Activated CD8-positive, alpha-beta T cell treated with anti-CD3 and anti-CD28 coated beads, Interleukin-2, amount 10 ng/mL, durations not matched to agents 7 days and 5 days (primary cell): Measurements from ENCODE around the gene MAOB. TPM values are rescaled to one million over a fixed set of nuclear protein-coding genes. Genes with fewer than 3 reads are reported as not detected.

ENCODE experiments used
- ATAC-seq: fragments of 150-1000 bp; cut with Tn5 transposase; one replicate; pipeline ENCODE4 v1.10.0; 2021; ENCODE audit warnings: moderate library complexity
- CTCF ChIA-PET: fragments of 350-600 bp; sonication (Branson Sonifier 250); formaldehyde crosslinking; loops from one replicate; lab custom pipeline; 2021; ENCODE audit warnings: antibody characterized with exemption; lab: Charles Lee
- POLR2A ChIA-PET: fragments of 350-600 bp; sonication (Branson Sonifier 250); formaldehyde crosslinking; loops from one replicate; lab custom pipeline; 2021; ENCODE audit warnings: antibody characterized with exemption; lab: Charles Lee
- DNase-seq: peaks from one replicate; pipeline ENCODE4 v3.0.0-alpha.2; 2020
- H3K27ac Mint-ChIP-seq: one replicate; pipeline ENCODE4 v1.8.0; 2021; ENCODE audit warnings: mild to moderate bottlenecking, mixed read lengths
- H3K27me3 Mint-ChIP-seq: one replicate; pipeline ENCODE4 v1.8.0; 2021; ENCODE audit warnings: low read depth, mixed read lengths
- H3K36me3 Mint-ChIP-seq: one replicate; pipeline ENCODE4 v1.8.0; 2021; ENCODE audit warnings: low read depth, mixed read lengths
- H3K4me1 Mint-ChIP-seq: one replicate; pipeline ENCODE4 v1.8.0; 2021; ENCODE audit warnings: low read depth, mixed read lengths
- H3K4me3 Mint-ChIP-seq: one replicate; pipeline ENCODE4 v1.8.0; 2021; ENCODE audit warnings: mild to moderate bottlenecking, mixed read lengths
- H3K9me3 Mint-ChIP-seq: one replicate; pipeline ENCODE4 v1.8.0; 2022; ENCODE audit warnings: mixed read lengths; ENCODE audit not compliant: insufficient read depth
- total RNA-seq, 2 experiments: library from RNA; stranded (reverse); gene quantifications; one replicate each; pipeline ENCODE4 v1.2.3, GENCODE V29; 2021

MAOB gene
- total RNA-seq, 2 experiments from 2014 or later: not detected

DNA sequence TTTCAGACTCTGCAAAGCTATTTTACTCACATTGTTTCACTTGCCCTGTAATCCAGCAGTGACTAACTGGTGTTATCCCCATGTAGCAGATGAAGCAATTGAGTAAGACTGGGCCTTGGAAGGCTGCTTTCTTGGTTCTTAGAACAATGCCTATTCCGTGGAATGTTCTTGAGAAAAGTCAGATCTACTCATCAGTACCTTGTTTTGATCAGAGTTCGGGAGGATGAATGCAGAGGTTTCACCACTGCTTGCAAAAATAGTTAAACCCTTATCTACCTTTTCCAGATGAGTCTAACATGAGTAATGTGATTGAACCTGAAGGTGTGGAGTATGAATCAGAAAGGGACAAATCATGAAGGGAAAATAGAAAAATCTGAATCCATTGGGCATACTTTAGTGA, 1.8 kb downstream of the MAOB start:
- ATAC-seq: no peak

DNA sequence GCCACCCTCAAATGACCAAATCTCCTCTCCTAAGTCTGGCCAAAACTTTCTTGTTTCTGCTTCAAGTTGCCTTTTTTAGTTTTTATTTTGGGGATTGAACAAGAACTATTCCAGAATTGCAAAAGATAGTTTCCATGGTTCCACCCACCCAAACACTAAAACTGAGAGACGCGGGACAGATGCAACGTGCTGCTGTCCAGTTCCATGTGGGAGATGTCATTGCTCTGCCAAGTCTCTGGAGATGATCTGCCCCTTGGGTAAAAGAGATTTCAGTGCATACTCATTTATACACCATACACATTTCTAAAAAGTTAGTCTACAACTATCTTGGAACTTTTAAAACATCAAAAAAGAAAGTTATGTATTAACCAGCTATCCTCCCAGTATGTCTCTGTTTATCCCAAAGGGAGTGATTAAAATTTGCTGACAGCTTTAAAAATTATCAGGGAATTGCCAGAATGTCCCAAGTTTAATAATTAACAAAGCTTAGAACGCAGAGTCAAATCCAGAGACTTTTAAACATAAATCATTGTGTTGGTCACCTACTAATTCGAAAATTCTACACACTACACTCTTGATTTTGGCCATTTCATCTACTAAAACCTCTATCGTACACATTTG, 3.2 kb downstream of the MAOB start:
- H3K27ac Mint-ChIP-seq: no peak overlapping the region

More for the DNA sequence above, 1.8 kb downstream of the MAOB start:
- DNase-seq: no peak
- Mint-ChIP-seq H3K4me3 (no peak overlapping the region), H3K27ac (no peak overlapping the region), H3K4me1 (peaks cover 2% of the 10 kb centered on the region), H3K9me3 (no peaks in the 10 kb centered on the region), H3K36me3 (no peaks in the 10 kb centered on the region), H3K27me3 (peaks cover 11% of the 10 kb centered on the region)
- ChIA-PET POLR2A (no interaction called here), CTCF (no interaction called here)

DNA sequence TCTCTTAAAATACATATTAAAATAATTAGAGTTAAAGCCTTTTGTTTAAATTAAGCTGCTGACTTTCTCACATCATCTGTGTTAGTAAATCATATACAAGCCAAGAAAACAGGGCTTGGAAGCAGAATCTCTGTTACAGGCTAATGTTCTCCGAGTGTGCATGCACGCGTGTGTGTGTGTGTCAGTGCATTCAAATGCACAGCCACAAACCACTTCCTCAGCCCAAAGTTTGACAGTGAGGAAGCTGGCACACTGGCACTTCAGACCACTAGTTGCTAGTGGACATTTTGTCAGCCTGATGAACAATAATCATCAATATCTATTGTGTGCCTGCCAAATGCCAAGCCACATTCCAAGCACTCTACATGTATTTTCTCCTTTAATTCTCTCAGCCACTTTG, 5.6 kb downstream of the MAOB start:
- peaks cover 9% of the 10 kb centered on the region for H3K27me3 Mint-ChIP-seq
- H3K4me3 Mint-ChIP-seq: no peak overlapping the region
- DNase-seq (no peak), ATAC-seq (no peak)
- no peaks in the 10 kb centered on the region for H3K36me3 Mint-ChIP-seq
- H3K4me1 Mint-ChIP-seq: peaks cover 2% of the 10 kb centered on the region
- CTCF ChIA-PET: no interaction called here
- H3K9me3 Mint-ChIP-seq: no peaks in the 10 kb centered on the region
- POLR2A ChIA-PET: no interaction called here
- H3K27ac Mint-ChIP-seq: no peak overlapping the region

More for the DNA sequence above, 3.2 kb downstream of the MAOB start:
- Mint-ChIP-seq H3K36me3 (no peaks in the 10 kb centered on the region), H3K4me1 (peaks cover 2% of the 10 kb centered on the region), H3K4me3 (no peak overlapping the region), H3K27me3 (peaks cover 11% of the 10 kb centered on the region), H3K9me3 (no peaks in the 10 kb centered on the region)
- ATAC-seq: no peak
- DNase-seq: no peak
- ChIA-PET CTCF (no interaction called here), POLR2A (no interaction called here)

DNA sequence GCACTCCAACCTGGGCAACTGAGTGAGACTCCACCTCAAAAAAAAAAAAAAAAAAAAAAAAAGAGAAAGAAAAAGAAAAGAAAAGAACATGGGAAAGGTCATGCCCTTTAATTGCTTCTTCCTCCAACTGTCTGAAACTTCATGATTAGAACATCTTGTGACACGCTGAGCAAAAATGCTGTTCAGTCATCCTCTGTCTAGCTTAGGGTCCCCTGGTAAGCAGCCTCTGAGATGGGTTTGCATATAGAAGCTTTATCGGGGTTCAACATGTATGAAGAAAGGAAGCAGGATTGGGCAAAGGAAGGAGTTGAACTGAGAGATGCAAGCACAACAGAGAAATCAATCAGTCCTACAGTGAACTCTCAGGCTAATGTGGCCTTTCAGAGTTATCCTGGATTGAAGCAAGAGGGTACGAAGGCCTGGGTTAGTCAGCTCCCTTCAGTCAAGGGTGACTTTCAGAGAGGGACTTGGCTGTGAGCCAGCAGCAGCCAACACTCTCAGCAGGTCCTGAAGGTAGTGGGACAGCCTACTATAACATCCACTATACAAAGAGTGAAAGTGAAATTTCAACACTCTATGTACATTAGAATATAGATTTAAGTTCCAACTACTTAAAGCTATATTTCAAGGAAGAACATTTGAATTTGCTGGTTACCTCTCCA, 11.4 kb downstream of the MAOB start:
- Mint-ChIP-seq H3K36me3 (no peaks in the 10 kb centered on the region), H3K27ac (no peak overlapping the region), H3K9me3 (no peaks in the 10 kb centered on the region), H3K4me1 (no peaks in the 10 kb centered on the region), H3K4me3 (no peak overlapping the region), H3K27me3 (no peaks in the 10 kb centered on the region)
- ChIA-PET POLR2A (no interaction called here), CTCF (no interaction called here)
- no peak for DNase-seq
- ATAC-seq: no peak

DNA sequence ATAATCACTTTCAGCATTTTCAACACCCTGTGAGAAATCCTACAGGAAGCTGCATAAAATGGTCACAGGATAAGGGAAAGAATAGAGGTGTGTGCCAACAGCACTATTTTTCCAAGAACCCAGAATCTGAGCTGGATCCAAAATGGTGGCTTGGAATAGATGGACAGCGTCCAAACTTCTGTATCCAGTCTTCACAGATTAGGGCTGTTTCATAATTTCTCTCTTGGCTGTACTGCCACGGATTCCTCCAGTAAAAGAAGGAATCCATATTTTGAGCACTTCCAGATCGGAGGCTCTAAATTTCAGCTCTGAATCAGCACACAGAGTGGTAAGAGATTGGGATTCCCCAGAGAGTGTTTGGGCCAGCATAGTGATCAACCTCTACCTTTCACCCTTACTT, 12.2 kb downstream of the MAOB start:
- no peak for ATAC-seq

DNA sequence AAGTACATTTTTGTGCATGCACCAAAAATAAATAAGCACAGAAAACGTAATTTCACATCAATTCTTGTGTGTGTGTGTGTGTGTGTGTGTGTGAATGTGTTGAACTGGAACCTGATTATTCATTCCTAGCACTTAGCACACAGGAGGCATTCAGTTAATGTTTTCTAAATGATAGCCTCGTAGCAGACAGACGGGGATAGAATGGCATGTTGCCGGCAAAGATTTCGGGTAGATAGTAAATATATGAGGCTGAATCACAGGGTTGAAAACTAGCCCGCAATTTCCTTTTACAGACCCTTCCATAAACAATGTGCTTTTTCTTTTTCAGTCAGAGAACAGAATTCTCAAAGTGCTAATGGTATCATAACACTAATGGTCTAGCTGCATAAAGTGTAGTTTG, 13.5 kb downstream of the MAOB start:
- DNase-seq: no peak
- no peaks in the 10 kb centered on the region for H3K27me3 Mint-ChIP-seq
- CTCF ChIA-PET: no interaction called here

More for the DNA sequence above, 12.2 kb downstream of the MAOB start:
- H3K27ac Mint-ChIP-seq: no peak overlapping the region
- no peak for DNase-seq
- ChIA-PET POLR2A (no interaction called here), CTCF (no interaction called here)
- H3K4me3 Mint-ChIP-seq: no peak overlapping the region
- H3K36me3 Mint-ChIP-seq: no peaks in the 10 kb centered on the region
- no peaks in the 10 kb centered on the region for H3K4me1 Mint-ChIP-seq
- H3K9me3 Mint-ChIP-seq: no peaks in the 10 kb centered on the region
- H3K27me3 Mint-ChIP-seq: no peaks in the 10 kb centered on the region

DNA sequence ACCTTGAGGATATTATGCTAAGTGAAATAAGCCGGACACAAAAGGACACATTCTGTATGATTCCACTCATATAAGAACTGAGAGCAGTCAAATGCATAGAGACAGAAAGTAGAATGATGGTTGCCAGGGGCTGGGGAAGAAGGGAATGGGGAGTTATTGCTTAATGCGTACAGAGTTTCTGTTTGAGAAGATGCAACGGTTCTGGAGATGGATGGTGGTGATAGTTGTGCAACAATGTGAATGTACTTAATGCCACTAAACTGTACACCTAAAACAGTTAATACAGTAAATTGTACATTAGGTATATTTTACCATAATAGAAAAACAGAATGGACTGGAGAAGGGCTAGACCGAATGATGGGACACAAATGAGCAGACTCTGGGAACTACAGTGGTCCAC, 15.8 kb downstream of the MAOB start:
- POLR2A ChIA-PET: no interaction called here
- Mint-ChIP-seq H3K36me3 (no peaks in the 10 kb centered on the region), H3K9me3 (no peaks in the 10 kb centered on the region), H3K4me1 (no peaks in the 10 kb centered on the region), H3K27me3 (no peaks in the 10 kb centered on the region), H3K4me3 (no peak overlapping the region), H3K27ac (no peak overlapping the region)
- CTCF ChIA-PET: no interaction called here
- no peak for ATAC-seq
- DNase-seq: no peak

More for the DNA sequence above, 13.5 kb downstream of the MAOB start:
- no peak overlapping the region for H3K27ac Mint-ChIP-seq
- no peaks in the 10 kb centered on the region for H3K9me3 Mint-ChIP-seq
- POLR2A ChIA-PET: no interaction called here
- no peak for ATAC-seq
- no peak overlapping the region for H3K4me3 Mint-ChIP-seq
- H3K36me3 Mint-ChIP-seq: no peaks in the 10 kb centered on the region
- H3K4me1 Mint-ChIP-seq: no peaks in the 10 kb centered on the region

DNA sequence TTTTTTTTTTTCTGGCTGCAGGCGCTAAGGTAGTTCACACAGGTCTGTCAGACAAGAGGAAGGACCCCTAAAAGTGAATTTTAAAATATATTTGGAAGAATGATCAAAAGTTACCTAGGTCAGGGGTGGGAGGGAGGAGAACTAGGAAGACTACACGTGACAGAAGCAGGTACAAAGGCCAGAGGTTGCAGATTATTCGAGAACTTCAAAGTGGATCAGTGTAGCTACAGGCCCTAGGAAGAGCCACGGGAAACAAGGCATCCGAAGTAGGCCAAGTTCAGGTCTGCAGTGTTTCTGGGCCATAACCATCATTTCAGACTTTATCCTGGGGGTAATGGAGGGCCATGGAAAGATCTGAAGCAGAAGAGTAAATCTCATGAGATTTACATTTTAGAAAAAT, 16.5 kb downstream of the MAOB start:
- DNase-seq: no peak
- no peaks in the 10 kb centered on the region for H3K27me3 Mint-ChIP-seq
- H3K9me3 Mint-ChIP-seq: no peaks in the 10 kb centered on the region
- no peak overlapping the region for H3K4me3 Mint-ChIP-seq
- H3K36me3 Mint-ChIP-seq: no peaks in the 10 kb centered on the region
- POLR2A ChIA-PET: no interaction called here
- ATAC-seq: no peak
- no peaks in the 10 kb centered on the region for H3K4me1 Mint-ChIP-seq
- H3K27ac Mint-ChIP-seq: no peak overlapping the region
- CTCF ChIA-PET: no interaction called here

DNA sequence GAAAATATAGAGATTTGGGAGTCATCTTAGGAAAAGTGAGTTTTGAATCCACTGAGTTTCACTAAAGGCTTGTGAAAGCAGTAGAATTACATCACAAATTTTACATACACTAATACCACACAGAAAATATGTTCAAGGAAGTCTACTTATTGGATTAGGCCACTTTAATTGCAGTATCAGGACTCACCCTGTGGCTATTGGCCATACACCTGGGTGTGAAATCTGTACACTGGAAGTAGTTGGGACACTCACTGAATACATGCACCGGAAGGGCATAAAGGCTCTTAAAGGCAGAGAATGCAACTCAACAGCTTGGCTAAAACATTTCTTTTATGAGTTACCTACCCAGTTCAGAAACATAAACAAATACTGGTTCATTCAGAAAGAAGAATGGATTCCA, 19.8 kb downstream of the MAOB start:
- Mint-ChIP-seq H3K4me1 (no peaks in the 10 kb centered on the region), H3K4me3 (no peak overlapping the region), H3K36me3 (no peaks in the 10 kb centered on the region), H3K27me3 (no peaks in the 10 kb centered on the region), H3K9me3 (no peaks in the 10 kb centered on the region), H3K27ac (no peak overlapping the region)
- no peak for DNase-seq
- ATAC-seq: no peak
- ChIA-PET POLR2A (no interaction called here), CTCF (no interaction called here)

DNA sequence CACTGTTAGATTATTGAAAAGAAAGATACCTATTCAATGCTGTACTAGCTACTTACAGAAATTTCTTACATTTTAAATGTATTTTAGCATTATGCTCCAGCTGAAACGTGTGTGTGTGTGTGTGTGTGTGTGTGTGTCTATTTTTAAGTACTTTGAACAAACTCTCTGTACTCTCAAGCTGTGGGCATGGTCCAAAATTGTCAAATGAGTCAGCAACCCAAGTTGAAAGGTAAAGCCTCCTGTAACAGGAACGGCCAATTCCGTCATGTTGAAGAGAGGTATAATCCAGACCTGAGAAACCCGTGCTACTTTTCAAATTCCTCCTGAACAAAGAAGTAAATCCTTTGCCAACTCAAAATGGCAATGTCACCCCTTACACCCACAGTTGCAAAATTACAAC, 20.5 kb downstream of the MAOB start:
- no peaks in the 10 kb centered on the region for H3K9me3 Mint-ChIP-seq
- ChIA-PET POLR2A (no interaction called here), CTCF (no interaction called here)
- H3K36me3 Mint-ChIP-seq: no peaks in the 10 kb centered on the region
- no peak overlapping the region for H3K4me3 Mint-ChIP-seq
- DNase-seq (no peak), ATAC-seq (no peak)
- no peak overlapping the region for H3K27ac Mint-ChIP-seq
- H3K27me3 Mint-ChIP-seq: no peaks in the 10 kb centered on the region
- H3K4me1 Mint-ChIP-seq: no peaks in the 10 kb centered on the region

DNA sequence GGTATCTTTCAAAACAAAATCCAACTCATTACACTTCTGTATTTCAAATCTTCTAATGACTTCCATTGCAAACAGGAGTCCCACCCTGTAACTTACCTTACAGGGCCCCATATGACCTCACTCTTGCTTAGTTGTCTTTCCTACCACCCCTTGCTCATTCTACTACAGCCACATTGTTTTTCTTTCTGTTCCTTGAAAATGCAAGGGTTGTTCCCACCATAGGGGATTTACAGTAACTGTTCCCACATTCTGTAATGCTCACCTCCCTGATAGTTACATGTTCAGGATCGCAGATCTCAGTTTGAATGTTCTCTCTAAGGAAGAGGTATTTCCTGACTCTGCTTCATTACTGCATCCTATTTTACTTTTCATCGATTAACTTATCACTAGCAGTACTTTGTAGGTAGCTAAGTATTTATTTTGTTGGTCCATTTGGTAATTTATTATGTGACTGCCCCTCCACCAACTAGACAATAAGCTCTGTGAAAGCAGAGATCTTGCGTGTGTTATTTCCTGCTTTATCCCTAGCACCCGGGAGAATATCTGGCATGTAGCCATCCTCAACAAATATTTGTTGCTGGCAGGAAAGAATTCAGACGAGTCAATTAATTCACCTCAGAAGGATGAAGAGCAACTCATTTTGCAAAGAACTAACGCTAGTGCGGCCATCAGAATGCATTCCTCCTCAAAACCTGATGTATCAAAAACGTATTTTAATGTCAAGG, 21.4 kb downstream of the MAOB start:
- ATAC-seq (no peak), DNase-seq (no peak)
- Mint-ChIP-seq H3K27me3 (no peaks in the 10 kb centered on the region), H3K9me3 (no peaks in the 10 kb centered on the region), H3K27ac (no peak overlapping the region), H3K4me1 (no peaks in the 10 kb centered on the region), H3K36me3 (no peaks in the 10 kb centered on the region), H3K4me3 (no peak overlapping the region)
- ChIA-PET CTCF (no interaction called here), POLR2A (no interaction called here)

DNA sequence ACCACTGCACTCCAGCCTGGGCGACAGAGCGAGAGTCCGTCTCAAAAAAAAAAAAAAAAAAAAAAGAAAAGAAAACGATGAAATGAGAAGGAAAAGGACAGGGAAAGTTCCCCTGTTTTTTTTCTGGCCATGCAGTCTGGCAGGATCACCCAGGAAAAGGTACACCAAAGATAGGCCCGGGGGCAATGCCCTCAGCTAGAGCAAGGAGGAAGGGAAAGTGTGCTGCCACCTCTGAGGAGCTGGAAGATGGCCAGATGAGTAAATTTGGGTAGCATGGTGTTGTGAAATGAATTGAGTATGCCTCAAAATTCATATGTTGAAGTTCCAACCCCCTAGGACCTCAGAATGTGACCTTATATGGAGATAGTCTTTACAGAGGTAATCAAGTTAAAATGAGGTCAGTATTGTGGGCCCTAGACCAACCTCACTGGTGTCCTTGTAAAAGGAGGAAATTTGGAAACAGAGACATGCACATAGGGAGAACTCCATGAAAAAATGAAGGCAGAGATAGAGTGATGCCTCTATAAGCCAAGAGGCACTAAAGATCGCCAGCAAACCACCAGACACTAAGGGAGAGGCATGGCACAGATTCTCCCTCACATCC, 28.9 kb downstream of the MAOB start:
- ATAC-seq (no peak), DNase-seq (no peak)
- Mint-ChIP-seq H3K27ac (no peak overlapping the region), H3K27me3 (peaks cover 2% of the 10 kb centered on the region), H3K9me3 (no peaks in the 10 kb centered on the region), H3K4me3 (no peak overlapping the region), H3K36me3 (no peaks in the 10 kb centered on the region), H3K4me1 (no peaks in the 10 kb centered on the region)
- ChIA-PET CTCF (no interaction called here), POLR2A (no interaction called here)
